ENCODE data around the gene VAV2. TPM values are rescaled to one million over a fixed set of nuclear protein-coding genes. Genes with fewer than 3 reads are reported as not detected.

The VAV2 gene
- total RNA-seq, 1 donor from 2014 or later = 61.9 TPM

- Mint-ChIP-seq H3K4me3 (no peak overlapping the region), H3K27ac (no peak overlapping the region), H3K36me3 (peaks cover 13% of the 10 kb centered on the region), H3K4me1 (no peaks in the 10 kb centered on the region), H3K9me3 (no peaks in the 10 kb centered on the region), H3K27me3 (ENCODE audit: low read depth) (no peaks in the 10 kb centered on the region)
- DNase-seq (ENCODE audit: low spot score in 2 of 2, unreplicated experiment in 2 of 2) = no peak
- TF ChIP-seq CTCF (IDR thresholded peaks at IDR 0.05; ENCODE audit: unreplicated experiment) = no peak
Observed at GRCh38 chr9:134028575-134029247, 36.6 kb upstream of the VAV2 start.

- TF ChIP-seq CTCF (IDR thresholded peaks at IDR 0.05; ENCODE audit: unreplicated experiment) = no peak
- Mint-ChIP-seq H3K4me3 (peak overlapping the region; percentile 44), H3K36me3 (peaks cover 10% of the 10 kb centered on the region), H3K27me3 (ENCODE audit: low read depth) (no peaks in the 10 kb centered on the region), H3K27ac (no peak overlapping the region), H3K4me1 (no peaks in the 10 kb centered on the region), H3K9me3 (no peaks in the 10 kb centered on the region)
- no peak for DNase-seq (ENCODE audit: low spot score in 2 of 2, unreplicated experiment in 2 of 2)
Observed at GRCh38 chr9:134028076-134028475, 36.0 kb upstream of the VAV2 start.

GRCh38 chr9:134027561-134027960 lies 35.4 kb upstream of the VAV2 start:
- no peak for TF ChIP-seq CTCF (IDR thresholded peaks at IDR 0.05; ENCODE audit: unreplicated experiment)
- Mint-ChIP-seq H3K9me3 (no peaks in the 10 kb centered on the region), H3K36me3 (peaks cover 6% of the 10 kb centered on the region), H3K4me1 (no peaks in the 10 kb centered on the region), H3K27ac (no peak overlapping the region), H3K4me3 (peak overlapping the region; percentile 73), H3K27me3 (ENCODE audit: low read depth) (no peaks in the 10 kb centered on the region)
- DNase-seq (ENCODE audit: low spot score in 2 of 2, unreplicated experiment in 2 of 2) = no peak

- peak overlapping the region; percentile 73 for H3K4me3 Mint-ChIP-seq
- no peak for DNase-seq (ENCODE audit: low spot score in 2 of 2, unreplicated experiment in 2 of 2)
- peaks cover 6% of the 10 kb centered on the region for H3K36me3 Mint-ChIP-seq
- no peaks in the 10 kb centered on the region for H3K9me3 Mint-ChIP-seq
- no peaks in the 10 kb centered on the region for H3K4me1 Mint-ChIP-seq
- TF ChIP-seq CTCF (IDR thresholded peaks at IDR 0.05; ENCODE audit: unreplicated experiment) = no peak
- H3K27ac Mint-ChIP-seq = no peak overlapping the region
- no peaks in the 10 kb centered on the region for H3K27me3 Mint-ChIP-seq (ENCODE audit: low read depth)
Observed at GRCh38 chr9:134026981-134027380, 34.9 kb upstream of the VAV2 start.

- DNase-seq (ENCODE audit: low spot score in 2 of 2, unreplicated experiment in 2 of 2) = no peak
- H3K4me3 Mint-ChIP-seq = peak overlapping the region; percentile 73
- no peak overlapping the region for H3K27ac Mint-ChIP-seq
- no peaks in the 10 kb centered on the region for H3K27me3 Mint-ChIP-seq (ENCODE audit: low read depth)
- peaks cover 6% of the 10 kb centered on the region for H3K36me3 Mint-ChIP-seq
- no peaks in the 10 kb centered on the region for H3K9me3 Mint-ChIP-seq
- no peaks in the 10 kb centered on the region for H3K4me1 Mint-ChIP-seq
- TF ChIP-seq CTCF (IDR thresholded peaks at IDR 0.05; ENCODE audit: unreplicated experiment) = no peak
Observed at GRCh38 chr9:134026581-134026980, 34.5 kb upstream of the VAV2 start.

Data from mesothelial cell of epicardium (in vitro differentiated cells).